Fibroblast of lung (primary cell): Measurements from ENCODE around the gene MAP2K5. TPM values are rescaled to one million over a fixed set of nuclear protein-coding genes. Genes with fewer than 3 reads are reported as not detected.

Source experiments
- DNase-seq, 2 donors: peaks; one replicate each; pipeline versions ENCODE4 v3.0.0 to v3.0.0-alpha.2; 2010; ENCODE audit warnings: low read depth in 2 of 2
- H2AFZ ChIP-seq: 2 replicates; pipeline ENCODE4 v1.5.1; 2012; ENCODE audit warnings: low read length, control low read depth, inconsistent platforms
- H3K27ac ChIP-seq: 2 replicates; pipeline ENCODE4 v1.5.1; 2011; ENCODE audit warnings: low read length, control low read depth; ENCODE audit not compliant: insufficient read depth
- H3K27me3 ChIP-seq: 2 replicates; pipeline ENCODE4 v1.5.1; 2011; ENCODE audit warnings: mild to moderate bottlenecking, low read length; ENCODE audit not compliant: control insufficient read depth, insufficient read depth
- H3K36me3 ChIP-seq: 2 replicates; pipeline ENCODE4 v1.5.1; 2011; ENCODE audit warnings: low read length; ENCODE audit not compliant: control insufficient read depth, insufficient read depth
- H3K4me1 ChIP-seq: 2 replicates; pipeline ENCODE4 v1.5.1; 2011; ENCODE audit warnings: low read length; ENCODE audit not compliant: control insufficient read depth, insufficient read depth; ENCODE audit errors: extremely low read depth
- H3K4me2 ChIP-seq: 2 replicates; pipeline ENCODE4 v1.5.1; 2011; ENCODE audit warnings: low read length, control low read depth; ENCODE audit not compliant: insufficient read depth; ENCODE audit errors: extremely low read depth
- H3K4me3 ChIP-seq, 4 experiments: fragments of 200-600 bp in 1 of 4; sonication (generic) in 1 of 4; replicated peaks in 1 of 4; 2 replicates each; pipeline ENCODE4 v1.5.1; 2011 to 2016; ENCODE audit warnings: low read length in 4 of 4, low read depth in 3 of 4, mild to moderate bottlenecking in 3 of 4, control low read depth in 2 of 4, inconsistent platforms in 1 of 4, mixed read lengths in 1 of 4; ENCODE audit not compliant: insufficient read depth in 1 of 4; ENCODE audit errors: control extremely low read depth in 1 of 4
- H3K79me2 ChIP-seq: 2 replicates; pipeline ENCODE4 v1.5.1; 2012; ENCODE audit warnings: mild to moderate bottlenecking, low read length, inconsistent platforms; ENCODE audit not compliant: control insufficient read depth, insufficient read depth
- H3K9ac ChIP-seq: 2 replicates; pipeline ENCODE4 v1.5.1; 2011; ENCODE audit warnings: mild to moderate bottlenecking, low read length, control low read depth; ENCODE audit not compliant: insufficient read depth
- H3K9me3 ChIP-seq: 2 replicates; pipeline ENCODE4 v1.5.1; 2012; ENCODE audit warnings: low read depth, low read length; ENCODE audit not compliant: control insufficient read depth, insufficient read depth
- H4K20me1 ChIP-seq: 2 replicates; pipeline ENCODE4 v1.5.1; 2011; ENCODE audit warnings: low read length; ENCODE audit not compliant: control insufficient read depth, insufficient read depth; ENCODE audit errors: extremely low read depth
- EZH2 ChIP-seq: IDR thresholded peaks from 2 replicates; pipeline ENCODE4 v1.5.1; 2012; ENCODE audit warnings: low read length, control low read depth, mild to moderate bottlenecking; ENCODE audit errors: missing control alignments
- polyA plus RNA-seq, 2 donors: library from polyadenylated mRNA; depleted of rRNA in 1 of 2; stranded (reverse) in 1 of 2; unstranded in 1 of 2; fragments of >200 nt; gene quantifications; 2 replicates each; pipeline ENCODE4 v1.2.1, GENCODE V29; 2011 to 2012; ENCODE audit warnings: missing spikeins in 1 of 2
- total RNA-seq: library from RNA; depleted of rRNA; stranded (reverse); fragments of >200 nt; gene quantifications from 2 replicates; pipeline ENCODE4 v1.2.1, GENCODE V29; 2014
- TF ChIP-seq, protein P1 (sequence below), 2 donors: IDR thresholded peaks in 1 of 2; conservative IDR thresholded peaks in 1 of 2; 1 replicate in 1 of 2; 2 replicates in 1 of 2; pipeline ENCODE4 v1.5.1; 2011 to 2012; ENCODE audit warnings: low read length in 2 of 2, control low read depth in 1 of 2, inconsistent platforms in 1 of 2, low read depth in 1 of 2, mild to moderate bottlenecking in 1 of 2

Gene MAP2K5
- total and polyA plus RNA-seq, 2 donors (not counting 1 experiment from before 2014, with no cell fraction given): 5.7 to 10.2 TPM

DNA sequence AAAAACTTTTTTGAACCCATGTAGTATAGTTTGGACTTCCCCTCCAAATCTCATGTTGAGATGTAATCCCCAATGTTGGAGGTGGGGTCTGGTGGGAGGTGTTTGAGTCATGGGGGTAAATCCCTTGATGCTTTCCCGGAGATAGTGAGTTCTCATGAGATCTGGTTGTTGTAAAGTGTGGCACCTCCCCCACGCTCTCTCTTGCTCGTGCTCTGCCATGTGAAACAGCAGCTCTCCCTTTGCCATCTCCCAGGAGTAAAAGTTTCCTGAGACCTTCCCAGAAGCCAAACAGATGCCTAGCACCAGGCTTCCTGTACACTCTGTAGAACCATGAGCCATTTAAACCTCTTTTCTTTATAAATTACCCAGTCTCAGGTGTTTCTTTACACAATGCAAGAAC, 313.3 kb downstream of the MAP2K5 start:
- Histone ChIP-seq H4K20me1 (no peaks in the 10 kb centered on the region), H2AFZ (no peak overlapping the region), H3K27ac (no peak overlapping the region), H3K4me3 (no peak overlapping the region), H3K36me3 (no peaks in the 10 kb centered on the region), H3K4me2 (no peak overlapping the region), H3K79me2 (no peaks in the 10 kb centered on the region), H3K4me1 (no peaks in the 10 kb centered on the region), H3K27me3 (peaks cover 2% of the 10 kb centered on the region), H3K9ac (no peak overlapping the region), H3K9me3 (no peaks in the 10 kb centered on the region)
- no peak for TF ChIP-seq EZH2
- TF ChIP-seq, protein P1, sequence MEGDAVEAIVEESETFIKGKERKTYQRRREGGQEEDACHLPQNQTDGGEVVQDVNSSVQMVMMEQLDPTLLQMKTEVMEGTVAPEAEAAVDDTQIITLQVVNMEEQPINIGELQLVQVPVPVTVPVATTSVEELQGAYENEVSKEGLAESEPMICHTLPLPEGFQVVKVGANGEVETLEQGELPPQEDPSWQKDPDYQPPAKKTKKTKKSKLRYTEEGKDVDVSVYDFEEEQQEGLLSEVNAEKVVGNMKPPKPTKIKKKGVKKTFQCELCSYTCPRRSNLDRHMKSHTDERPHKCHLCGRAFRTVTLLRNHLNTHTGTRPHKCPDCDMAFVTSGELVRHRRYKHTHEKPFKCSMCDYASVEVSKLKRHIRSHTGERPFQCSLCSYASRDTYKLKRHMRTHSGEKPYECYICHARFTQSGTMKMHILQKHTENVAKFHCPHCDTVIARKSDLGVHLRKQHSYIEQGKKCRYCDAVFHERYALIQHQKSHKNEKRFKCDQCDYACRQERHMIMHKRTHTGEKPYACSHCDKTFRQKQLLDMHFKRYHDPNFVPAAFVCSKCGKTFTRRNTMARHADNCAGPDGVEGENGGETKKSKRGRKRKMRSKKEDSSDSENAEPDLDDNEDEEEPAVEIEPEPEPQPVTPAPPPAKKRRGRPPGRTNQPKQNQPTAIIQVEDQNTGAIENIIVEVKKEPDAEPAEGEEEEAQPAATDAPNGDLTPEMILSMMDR (conservative IDR thresholded peaks at IDR 0.05 in 1 of 2, IDR thresholded peaks at IDR 0.05 in 1 of 2; ENCODE audit: low read depth in 1 of 2, low read length in 2 of 2): no peak
- no peak for DNase-seq

Other genes with a start within 250 kb of the MAP2K5 start
- gene C15orf61, start 21.6 kb upstream of the MAP2K5 start, total RNA-seq: 4.6 and 7.4 TPM in 2 replicates
- 2.2 and 2.5 TPM in 2 replicates for gene C15orf61, start 21.6 kb upstream of the MAP2K5 start, polyA plus RNA-seq